Measurements from ENCODE around the gene KCNG2. TPM values are rescaled to one million over a fixed set of nuclear protein-coding genes. Genes with fewer than 3 reads are reported as not detected.
A peak's percentile ranks its signal among the peaks of the same experiment; 100 is the strongest.

The KCNG2 gene
- total RNA-seq, 1 donor: not detected

DNA sequence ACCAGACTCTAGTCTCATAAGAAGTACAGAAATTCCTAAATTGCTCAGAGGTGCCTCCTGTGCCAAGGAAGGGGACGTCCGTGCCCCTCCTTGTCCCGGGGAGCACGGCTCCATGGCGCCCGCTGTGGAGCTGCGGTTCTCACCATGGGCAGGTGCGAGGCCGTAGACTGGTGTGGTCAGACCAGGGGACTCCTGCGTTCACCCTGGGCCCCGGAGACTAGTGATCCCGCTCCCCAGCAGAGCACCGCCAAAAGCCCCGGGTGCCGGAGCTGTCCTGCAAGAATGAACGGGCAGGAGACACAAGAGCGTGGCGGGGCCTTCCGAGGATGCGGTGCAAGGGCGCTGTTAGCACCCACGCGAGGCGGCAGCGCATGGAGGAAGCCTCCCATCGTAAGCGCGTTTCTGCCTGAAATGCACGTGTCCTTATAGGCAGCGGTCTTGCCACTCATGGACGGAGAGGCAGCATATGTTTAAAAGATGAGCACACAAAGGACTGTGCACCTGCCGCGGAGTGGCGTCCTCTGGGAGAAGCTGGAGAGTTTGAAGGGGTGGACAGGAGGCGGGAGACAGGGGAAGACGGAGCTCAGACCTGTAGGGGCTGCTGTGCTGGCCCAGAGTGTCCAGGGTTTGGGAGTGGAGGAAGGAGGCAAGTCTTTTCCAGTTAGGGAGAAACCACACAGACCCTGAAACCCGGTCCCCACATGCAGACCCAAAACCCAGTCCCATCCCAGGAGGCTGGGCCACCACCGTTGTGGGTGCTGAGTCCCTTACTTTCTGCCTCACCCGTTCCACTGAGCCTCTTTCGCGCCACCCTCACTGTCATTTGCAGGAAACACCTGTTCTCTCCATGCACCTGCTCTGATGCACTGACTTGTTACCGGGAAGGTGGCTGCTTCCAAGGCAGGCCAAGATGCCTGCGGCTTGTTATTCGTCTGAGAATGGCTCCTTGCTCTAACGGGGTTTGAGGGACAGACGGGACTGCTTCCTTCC, 7.5 kb upstream of the KCNG2 start:
- H3K4me3 ChIP-seq (ENCODE audit: low read depth, low read length): no peak overlapping the region
- TF ChIP-seq, protein P1, sequence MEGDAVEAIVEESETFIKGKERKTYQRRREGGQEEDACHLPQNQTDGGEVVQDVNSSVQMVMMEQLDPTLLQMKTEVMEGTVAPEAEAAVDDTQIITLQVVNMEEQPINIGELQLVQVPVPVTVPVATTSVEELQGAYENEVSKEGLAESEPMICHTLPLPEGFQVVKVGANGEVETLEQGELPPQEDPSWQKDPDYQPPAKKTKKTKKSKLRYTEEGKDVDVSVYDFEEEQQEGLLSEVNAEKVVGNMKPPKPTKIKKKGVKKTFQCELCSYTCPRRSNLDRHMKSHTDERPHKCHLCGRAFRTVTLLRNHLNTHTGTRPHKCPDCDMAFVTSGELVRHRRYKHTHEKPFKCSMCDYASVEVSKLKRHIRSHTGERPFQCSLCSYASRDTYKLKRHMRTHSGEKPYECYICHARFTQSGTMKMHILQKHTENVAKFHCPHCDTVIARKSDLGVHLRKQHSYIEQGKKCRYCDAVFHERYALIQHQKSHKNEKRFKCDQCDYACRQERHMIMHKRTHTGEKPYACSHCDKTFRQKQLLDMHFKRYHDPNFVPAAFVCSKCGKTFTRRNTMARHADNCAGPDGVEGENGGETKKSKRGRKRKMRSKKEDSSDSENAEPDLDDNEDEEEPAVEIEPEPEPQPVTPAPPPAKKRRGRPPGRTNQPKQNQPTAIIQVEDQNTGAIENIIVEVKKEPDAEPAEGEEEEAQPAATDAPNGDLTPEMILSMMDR (IDR thresholded peaks at IDR 0.05; ENCODE audit: insufficient read depth, low read length): no peak
- DNase-seq (ENCODE audit: low read depth): no peak

DNA sequence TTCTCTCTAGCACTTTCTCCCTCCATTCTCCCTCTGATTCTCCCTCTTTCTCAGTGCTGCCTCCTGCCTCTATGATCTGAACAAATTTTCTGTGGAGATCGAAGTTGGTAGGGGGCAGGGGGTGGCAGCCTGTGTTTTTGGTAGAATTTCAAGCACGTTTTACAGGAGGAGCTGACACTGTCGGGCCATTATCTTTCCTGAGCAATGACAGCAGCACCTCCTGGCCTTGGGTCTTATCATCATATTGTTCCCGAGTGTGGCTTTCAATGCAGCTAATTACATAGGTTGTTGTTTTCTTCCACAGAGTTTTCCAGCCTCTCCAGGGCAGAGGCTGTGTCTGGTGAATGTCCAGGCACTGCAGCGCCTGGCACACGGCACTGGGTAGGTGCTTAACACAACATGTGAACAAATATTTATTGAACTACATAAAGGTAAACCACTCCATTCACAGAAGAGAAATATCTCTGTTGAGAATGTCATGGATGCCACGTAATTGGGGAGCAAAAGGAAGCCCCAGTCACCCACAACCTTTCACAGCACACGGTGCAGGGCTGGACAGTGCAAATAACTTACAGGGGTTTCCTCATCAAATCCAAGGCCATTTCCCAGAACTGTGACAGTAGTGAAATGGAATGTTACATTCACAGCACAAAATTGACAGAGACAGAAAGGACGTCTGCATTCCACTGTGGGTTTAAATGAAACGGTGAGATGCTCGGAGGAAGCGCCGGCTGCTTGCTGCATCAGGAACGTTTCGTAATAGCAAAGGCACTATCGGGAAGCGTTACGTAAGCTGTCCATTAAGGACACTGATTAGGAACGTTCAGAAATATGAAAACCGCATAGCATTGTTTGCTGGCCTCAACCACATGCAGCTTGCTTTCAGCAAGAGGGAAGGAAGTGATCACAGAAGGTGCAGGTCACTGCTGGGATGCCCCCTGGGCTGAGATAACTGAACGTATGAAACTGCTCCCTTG, 6.5 kb upstream of the KCNG2 start:
- TF ChIP-seq, protein P1 (IDR thresholded peaks at IDR 0.05; ENCODE audit: insufficient read depth, low read length): peak; percentile 14
- peak overlapping the region; percentile 18 for H3K4me3 ChIP-seq (ENCODE audit: low read depth, low read length)
- DNase-seq (ENCODE audit: low read depth): peak; percentile 98

DNA sequence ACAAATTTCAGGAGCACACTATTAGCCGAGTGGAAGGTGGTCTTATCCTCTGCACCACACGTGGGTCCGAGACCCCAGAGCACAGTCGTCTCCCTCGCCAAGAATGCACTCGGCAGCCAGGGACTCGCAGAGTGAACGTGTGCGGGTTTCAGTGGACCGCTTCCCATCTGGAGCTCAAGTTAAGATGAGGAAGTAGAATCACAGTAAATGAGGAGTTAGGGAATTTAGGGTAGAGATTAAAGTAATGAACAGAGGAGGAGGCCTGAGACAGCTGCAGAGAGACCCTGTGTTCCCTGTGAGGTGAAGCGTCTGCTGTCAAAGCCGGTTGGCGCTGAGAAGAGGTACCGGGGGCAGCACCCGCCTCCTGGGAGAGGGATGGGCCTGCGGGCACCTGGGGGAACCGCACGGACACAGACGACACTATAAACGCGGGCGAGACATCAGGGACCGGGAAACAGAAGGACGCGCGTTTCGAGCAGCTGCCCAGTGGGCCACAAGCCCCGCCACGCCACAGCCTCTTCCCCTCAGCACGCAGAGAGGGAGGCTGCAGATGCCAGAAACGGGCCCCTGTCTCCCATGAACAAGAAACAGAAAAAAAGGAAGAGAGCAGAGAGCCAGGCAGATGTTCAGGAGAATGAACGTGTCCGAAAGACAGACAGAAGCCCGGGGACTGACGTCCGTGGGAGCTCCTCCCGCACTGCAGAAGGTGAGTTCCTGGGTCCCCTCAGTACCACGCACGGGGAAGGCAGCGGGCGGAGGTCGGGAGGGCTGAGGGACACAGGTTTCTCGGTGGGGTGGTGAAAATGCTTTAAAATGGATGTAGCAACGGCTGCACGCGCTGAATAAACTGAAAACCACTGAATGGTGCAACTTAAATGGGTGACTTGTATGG, 5.4 kb upstream of the KCNG2 start:
- DNase-seq (ENCODE audit: low read depth): no peak
- TF ChIP-seq, protein P1 (IDR thresholded peaks at IDR 0.05; ENCODE audit: insufficient read depth, low read length): no peak
- peak overlapping the region; percentile 32 for H3K4me3 ChIP-seq (ENCODE audit: low read depth, low read length)

DNA sequence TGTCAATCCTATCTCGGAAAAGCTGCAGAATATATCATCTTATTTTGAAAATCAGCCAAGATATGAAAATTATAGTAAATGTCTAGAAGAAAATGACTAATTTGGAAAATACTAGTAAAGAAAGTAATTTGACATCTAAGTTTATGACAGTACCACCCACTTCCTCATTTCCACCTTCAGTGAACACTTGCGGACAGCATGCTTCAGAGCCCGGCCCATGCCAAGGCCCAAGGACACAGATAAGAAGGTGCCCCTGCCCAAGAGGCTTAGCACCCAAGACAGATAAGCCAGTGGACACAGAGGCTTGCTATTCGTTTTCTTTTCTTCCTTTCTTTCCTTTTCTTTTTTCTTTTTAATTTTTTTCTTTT, 4.8 kb upstream of the KCNG2 start:
- no peak for DNase-seq (ENCODE audit: low read depth)
- TF ChIP-seq, protein P1 (IDR thresholded peaks at IDR 0.05; ENCODE audit: insufficient read depth, low read length): no peak
- no peak overlapping the region for H3K4me3 ChIP-seq (ENCODE audit: low read depth, low read length)

DNA sequence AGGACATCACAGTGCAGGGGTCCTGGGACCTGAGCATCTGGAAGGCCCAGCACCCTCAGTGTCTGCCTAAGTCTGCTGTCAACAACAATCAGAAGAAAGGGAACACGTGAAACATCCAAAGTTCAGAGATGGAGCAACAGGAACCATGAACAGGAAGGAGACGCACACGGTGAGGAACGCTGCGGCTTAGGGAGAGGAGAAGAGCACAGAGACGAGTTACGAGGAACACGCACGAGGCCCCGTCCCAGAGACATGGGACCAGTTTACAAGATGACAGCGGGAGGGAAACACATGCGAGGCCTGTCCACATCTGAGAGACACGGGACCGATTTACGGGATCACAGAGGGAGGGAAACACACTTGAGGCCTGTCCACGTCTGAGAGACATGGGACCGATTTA, 2.9 kb upstream of the KCNG2 start:
- no peak for DNase-seq (ENCODE audit: low read depth)
- H3K4me3 ChIP-seq (ENCODE audit: low read depth, low read length): no peak overlapping the region
- TF ChIP-seq, protein P1 (IDR thresholded peaks at IDR 0.05; ENCODE audit: insufficient read depth, low read length): no peak

DNA sequence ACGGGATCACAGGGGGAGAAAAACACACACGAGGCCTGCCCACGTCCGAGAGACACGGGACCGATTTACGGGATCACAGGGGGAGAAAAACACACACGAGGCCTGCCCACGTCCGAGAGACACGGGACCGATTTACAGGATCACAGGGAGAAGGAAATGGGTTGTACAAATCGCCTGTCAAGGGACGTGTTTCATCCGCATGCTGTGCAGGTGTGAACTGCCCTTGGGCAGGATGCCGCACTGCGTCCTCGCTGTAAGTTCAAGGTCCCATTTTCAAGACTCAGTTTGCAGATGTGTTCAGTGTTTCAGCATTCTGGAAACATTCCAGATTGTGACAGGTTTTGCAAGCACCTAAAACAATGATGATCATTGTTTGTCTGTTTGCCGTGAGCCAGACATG, 2.3 kb upstream of the KCNG2 start:
- TF ChIP-seq, protein P1 (IDR thresholded peaks at IDR 0.05; ENCODE audit: insufficient read depth, low read length): no peak
- H3K4me3 ChIP-seq (ENCODE audit: low read depth, low read length): no peak overlapping the region
- no peak for DNase-seq (ENCODE audit: low read depth)
